ENCODE results near the gene C11orf91.

DNA sequence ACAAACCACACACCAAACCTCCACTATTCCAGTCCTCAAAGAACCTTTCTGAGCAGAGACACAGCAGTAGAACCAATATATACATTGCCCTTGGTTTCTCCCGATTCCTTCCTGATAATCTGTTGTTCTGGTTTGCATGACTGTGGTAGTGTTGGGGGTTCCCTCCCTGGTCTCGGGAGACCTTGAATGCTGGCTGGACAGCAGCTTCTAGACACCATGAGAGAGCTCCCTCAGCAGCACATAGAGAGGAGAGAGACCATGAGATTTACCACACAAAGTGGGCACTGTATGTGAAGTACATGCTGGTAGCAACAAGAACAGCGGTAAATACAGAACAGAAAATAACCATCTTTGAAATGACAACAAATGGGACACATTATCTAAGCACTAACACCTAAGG, 2.6 kb downstream of the C11orf91 start:
- TF ChIP-seq CTCF (IDR thresholded peaks at IDR 0.05) (no peak), POLR2A (IDR thresholded peaks at IDR 0.05) (no peak)

All from right lobe of liver (tissue), 4 donors.